ENCODE data around the gene STAMBPL1.
"Not testable (repeated sequence)": the region's sequence is repeated elsewhere in the genome, so short reads cannot be mapped to it uniquely, and the experiment has no call there.

Gene STAMBPL1

GRCh38 chr10:88923520-88923919, 43.5 kb downstream of the STAMBPL1 start:
- H3K36me3 ChIP-seq (replicated peaks), result no peaks in the 10 kb centered on the region
- peak; percentile 51 for DNase-seq
- in situ Hi-C loops (cut with HindIII; ENCODE audit: low pct_ligation_motif_present, low sequenced_read_pairs), result no loop called here
- no peak for TF ChIP-seq CTCF (IDR thresholded peaks at IDR 0.05; ENCODE audit: low read depth, low read length, missing control alignments)
- H3K4me3 ChIP-seq (ENCODE audit: low read depth, low read length), result no peak overlapping the region
- peak overlapping the region; percentile 54 for H3K27ac ChIP-seq
- no peaks in the 10 kb centered on the region for H3K27me3 ChIP-seq (replicated peaks)

GRCh38 chr10:88926566-88927415, 46.7 kb downstream of the STAMBPL1 start:
- Histone ChIP-seq H3K36me3 (replicated peaks) (no peaks in the 10 kb centered on the region), H3K27me3 (replicated peaks) (no peaks in the 10 kb centered on the region), H3K27ac (peak overlapping the region; percentile 30), H3K4me3 (ENCODE audit: low read depth, low read length) (no peak overlapping the region)
- TF ChIP-seq CTCF (IDR thresholded peaks at IDR 0.05; ENCODE audit: low read depth, low read length, missing control alignments), result no peak
- in situ Hi-C loops (cut with HindIII; ENCODE audit: low pct_ligation_motif_present, low sequenced_read_pairs), result no loop called here
- DNase-seq, result peak; percentile 73

- in situ Hi-C loops (cut with HindIII; ENCODE audit: low pct_ligation_motif_present, low sequenced_read_pairs), result no loop called here
- H3K27me3 ChIP-seq (replicated peaks), result no peaks in the 10 kb centered on the region
These were observed 47.3 kb downstream of the STAMBPL1 start for GRCh38 chr10:88927416-88927690.

GRCh38 chr10:88928254-88928653, 48.2 kb downstream of the STAMBPL1 start:
- no peak overlapping the region for H3K27ac ChIP-seq

More at GRCh38 chr10:88927416-88927690, 47.3 kb downstream of the STAMBPL1 start:
- no peak for DNase-seq
- TF ChIP-seq CTCF (IDR thresholded peaks at IDR 0.05; ENCODE audit: low read depth, low read length, missing control alignments), result no peak
- H3K27ac ChIP-seq, result peak overlapping the region; percentile 7
- H3K4me3 ChIP-seq (ENCODE audit: low read depth, low read length), result no peak overlapping the region
- no peaks in the 10 kb centered on the region for H3K36me3 ChIP-seq (replicated peaks)

GRCh38 chr10:88931548-88931947, 51.5 kb downstream of the STAMBPL1 start:
- in situ Hi-C loops (cut with HindIII; ENCODE audit: low pct_ligation_motif_present, low sequenced_read_pairs), result no loop called here
- Histone ChIP-seq H3K4me3 (ENCODE audit: low read depth, low read length) (no peak overlapping the region), H3K36me3 (replicated peaks) (peaks cover 7% of the 10 kb centered on the region), H3K27me3 (replicated peaks) (no peaks in the 10 kb centered on the region), H3K27ac (no peak overlapping the region)
- no peak for TF ChIP-seq CTCF (IDR thresholded peaks at IDR 0.05; ENCODE audit: low read depth, low read length, missing control alignments)
- no peak for DNase-seq

More at GRCh38 chr10:88928254-88928653, 48.2 kb downstream of the STAMBPL1 start:
- Histone ChIP-seq H3K4me3 (ENCODE audit: low read depth, low read length) (no peak overlapping the region), H3K36me3 (replicated peaks) (no peaks in the 10 kb centered on the region), H3K27me3 (replicated peaks) (no peaks in the 10 kb centered on the region)
- DNase-seq, result no peak
- in situ Hi-C loops (cut with HindIII; ENCODE audit: low pct_ligation_motif_present, low sequenced_read_pairs), result no loop called here
- no peak for TF ChIP-seq CTCF (IDR thresholded peaks at IDR 0.05; ENCODE audit: low read depth, low read length, missing control alignments)

GRCh38 chr10:88932029-88932428, 52.0 kb downstream of the STAMBPL1 start:
- H3K27me3 ChIP-seq (replicated peaks); DNase-seq; H3K36me3 ChIP-seq (replicated peaks); H3K4me3 ChIP-seq (ENCODE audit: low read depth, low read length); in situ Hi-C loops (cut with HindIII; ENCODE audit: low pct_ligation_motif_present, low sequenced_read_pairs); H3K27ac ChIP-seq: not testable (repeated sequence)

Data from brain microvascular endothelial cell (primary cell).